Measurements from ENCODE around the gene GP9.
"Not testable (repeated sequence)": the region's sequence is repeated elsewhere in the genome, so short reads cannot be mapped to it uniquely, and the experiment has no call there.

Gene GP9

GRCh38 chr3:129070086-129070885, 9.7 kb downstream of the GP9 start:
- no peak for DNase-seq (ENCODE audit: low read depth)

GRCh38 chr3:129077222-129077621, 16.6 kb downstream of the GP9 start:
- DNase-seq (ENCODE audit: low read depth), result no peak

GRCh38 chr3:129078510-129078909, 17.9 kb downstream of the GP9 start:
- DNase-seq (ENCODE audit: low read depth), result no peak

- no peak for DNase-seq (ENCODE audit: low read depth)
Measured at GRCh38 chr3:129081503-129081902, 20.9 kb downstream of the GP9 start.

GRCh38 chr3:129082026-129082425, 21.4 kb downstream of the GP9 start:
- no peak for DNase-seq (ENCODE audit: low read depth)

- no peak for DNase-seq (ENCODE audit: low read depth)
Measured at GRCh38 chr3:129084501-129084900, 23.9 kb downstream of the GP9 start.

GRCh38 chr3:129085165-129085715, 24.7 kb downstream of the GP9 start:
- no peak for DNase-seq (ENCODE audit: low read depth)

- no peak for DNase-seq (ENCODE audit: low read depth)
Measured at GRCh38 chr3:129085818-129086217, 25.2 kb downstream of the GP9 start.

- DNase-seq (ENCODE audit: low read depth), result no peak
Measured at GRCh38 chr3:129087138-129087702, 26.6 kb downstream of the GP9 start.

GRCh38 chr3:129087904-129088303, 27.3 kb downstream of the GP9 start:
- peak; percentile 9 for DNase-seq (ENCODE audit: low read depth)

GRCh38 chr3:129088312-129088711, 27.7 kb downstream of the GP9 start:
- not testable (repeated sequence) for DNase-seq (ENCODE audit: low read depth)

GRCh38 chr3:129095285-129095684, 34.7 kb downstream of the GP9 start:
- no peak for DNase-seq (ENCODE audit: low read depth)

GRCh38 chr3:129100274-129100673, 39.7 kb downstream of the GP9 start:
- DNase-seq (ENCODE audit: low read depth), result no peak

- no peak for DNase-seq (ENCODE audit: low read depth)
Measured at GRCh38 chr3:129101370-129102138, 41.0 kb downstream of the GP9 start.

- no peak for DNase-seq (ENCODE audit: low read depth)
Measured at GRCh38 chr3:129103296-129103695, 42.7 kb downstream of the GP9 start.

GRCh38 chr3:129104051-129104450, 43.5 kb downstream of the GP9 start:
- DNase-seq (ENCODE audit: low read depth), result no peak

- no peak for DNase-seq (ENCODE audit: low read depth)
Measured at GRCh38 chr3:129104498-129105079, 44.0 kb downstream of the GP9 start.

GRCh38 chr3:129105862-129106261, 45.3 kb downstream of the GP9 start:
- DNase-seq (ENCODE audit: low read depth), result no peak

GRCh38 chr3:129106320-129106719, 45.7 kb downstream of the GP9 start:
- DNase-seq (ENCODE audit: low read depth), result no peak

- no peak for DNase-seq (ENCODE audit: low read depth)
Measured at GRCh38 chr3:129106866-129107565, 46.4 kb downstream of the GP9 start.

GRCh38 chr3:129107793-129108192, 47.2 kb downstream of the GP9 start:
- no peak for DNase-seq (ENCODE audit: low read depth)

Data from GM04504 (cell line).